ENCODE measurements around the gene APOO.

DNA sequence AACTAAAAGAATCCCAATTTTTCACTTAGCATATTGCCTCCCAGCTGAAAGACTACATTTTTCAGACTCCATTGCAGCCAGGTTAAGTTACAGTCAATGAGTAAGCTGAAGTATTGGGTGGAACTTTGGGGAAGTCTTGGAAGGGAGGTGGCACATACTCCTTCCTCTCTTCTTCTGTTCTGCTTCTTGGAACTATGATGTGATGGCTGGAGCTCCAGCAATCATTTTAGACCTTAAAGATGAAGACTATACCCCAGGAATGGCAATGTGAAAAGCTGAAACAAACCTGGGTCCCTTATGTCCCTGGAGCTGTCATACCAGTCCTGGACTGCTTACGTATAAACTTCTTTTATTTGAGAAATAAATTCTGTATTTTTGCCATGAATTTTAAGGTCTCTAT is 93.9 kb downstream of the APOO start:
- TF ChIP-seq TAF1 (IDR thresholded peaks at IDR 0.05; ENCODE audit: borderline replicate concordance, low read depth, low read length) (no peak), POLR2AphosphoS5 (IDR thresholded peaks at IDR 0.05; ENCODE audit: low read depth, low read length) (no peak)
